Measurements from ENCODE around the gene GRK5. TPM values are rescaled to one million over a fixed set of nuclear protein-coding genes. Genes with fewer than 3 reads are reported as not detected.
A peak's percentile ranks its signal among the peaks of the same experiment; 100 is the strongest.
"Not testable (repeated sequence)": the region's sequence is repeated elsewhere in the genome, so short reads cannot be mapped to it uniquely, and the experiment has no call there.

The GRK5 gene
- total and polyA plus RNA-seq, 4 donors: 73.8 to 112 (median 101) TPM

- no peak overlapping the region for H3K27ac ChIP-seq (ENCODE audit: low read depth in 1 of 2, low read length in 2 of 2)
- intact Hi-C loops (cut with DNase I): no loop called here
- H3K27me3 ChIP-seq (ENCODE audit: control insufficient read depth in 1 of 2, insufficient read depth in 2 of 2, low read length in 1 of 2): no peaks in the 10 kb centered on the region
- H3K9me3 ChIP-seq (ENCODE audit: control insufficient read depth, low read length): no peaks in the 10 kb centered on the region
- H3K4me3 ChIP-seq (ENCODE audit: low read length in 2 of 2): no peak overlapping the region
- DNase-seq: peak in 1 of 2 donors; percentile 49
- ATAC-seq (ENCODE audit: low FRiP score): peak; percentile 24
- no peaks in the 10 kb centered on the region for H3K4me1 ChIP-seq (ENCODE audit: control insufficient read depth in 1 of 2, insufficient read depth in 2 of 2, low read length in 2 of 2)
- no peaks in the 10 kb centered on the region for H3K36me3 ChIP-seq (ENCODE audit: control insufficient read depth in 1 of 2, insufficient read depth in 2 of 2, low read length in 1 of 2)
- WGBS, 2 donors: 95 to 97% methylated on average over 6 of the region's 6 CpGs
These were observed 58.3 kb downstream of the GRK5 start for GRCh38 chr10:119265691-119266090.

GRCh38 chr10:119267384-119267783 lies 60.0 kb downstream of the GRK5 start:
- Histone ChIP-seq H3K27ac (ENCODE audit: low read depth in 1 of 2, low read length in 2 of 2) (no peak overlapping the region), H3K9me3 (ENCODE audit: control insufficient read depth, low read length) (no peaks in the 10 kb centered on the region), H3K27me3 (ENCODE audit: control insufficient read depth in 1 of 2, insufficient read depth in 2 of 2, low read length in 1 of 2) (no peaks in the 10 kb centered on the region), H3K36me3 (ENCODE audit: control insufficient read depth in 1 of 2, insufficient read depth in 2 of 2, low read length in 1 of 2) (no peaks in the 10 kb centered on the region), H3K4me3 (ENCODE audit: low read length in 2 of 2) (no peak overlapping the region), H3K4me1 (ENCODE audit: control insufficient read depth in 1 of 2, insufficient read depth in 2 of 2, low read length in 2 of 2) (no peaks in the 10 kb centered on the region)
- ATAC-seq (ENCODE audit: low FRiP score): no peak
- peak in 1 of 2 donors; percentile 66 for DNase-seq
- 93% methylated on average over 10 of the region's 10 CpGs for WGBS, 2 donors
- intact Hi-C loops (cut with DNase I): no loop called here

- Histone ChIP-seq H3K27me3 (ENCODE audit: control insufficient read depth in 1 of 2, insufficient read depth in 2 of 2, low read length in 1 of 2) (no peaks in the 10 kb centered on the region), H3K4me3 (ENCODE audit: low read length in 2 of 2) (no peak overlapping the region), H3K36me3 (ENCODE audit: control insufficient read depth in 1 of 2, insufficient read depth in 2 of 2, low read length in 1 of 2) (no peaks in the 10 kb centered on the region), H3K27ac (ENCODE audit: low read depth in 1 of 2, low read length in 2 of 2) (no peak overlapping the region), H3K4me1 (ENCODE audit: control insufficient read depth in 1 of 2, insufficient read depth in 2 of 2, low read length in 2 of 2) (no peaks in the 10 kb centered on the region), H3K9me3 (ENCODE audit: control insufficient read depth, low read length) (no peaks in the 10 kb centered on the region)
- DNase-seq: no peak
- WGBS, 2 donors: 94% methylated on average over 7 of the region's 7 CpGs
- ATAC-seq (ENCODE audit: low FRiP score): no peak
- intact Hi-C loops (cut with DNase I): no loop called here
These were observed 61.1 kb downstream of the GRK5 start for GRCh38 chr10:119268428-119268827.

GRCh38 chr10:119268871-119269506 lies 61.6 kb downstream of the GRK5 start:
- ATAC-seq (ENCODE audit: low FRiP score) (no peak), DNase-seq (peak; percentile 30 to 38)
- Histone ChIP-seq H3K27ac (ENCODE audit: low read depth in 1 of 2, low read length in 2 of 2) (no peak overlapping the region), H3K4me1 (ENCODE audit: control insufficient read depth in 1 of 2, insufficient read depth in 2 of 2, low read length in 2 of 2) (no peaks in the 10 kb centered on the region), H3K27me3 (ENCODE audit: control insufficient read depth in 1 of 2, insufficient read depth in 2 of 2, low read length in 1 of 2) (no peaks in the 10 kb centered on the region), H3K9me3 (ENCODE audit: control insufficient read depth, low read length) (no peaks in the 10 kb centered on the region), H3K4me3 (ENCODE audit: low read length in 2 of 2) (no peak overlapping the region), H3K36me3 (ENCODE audit: control insufficient read depth in 1 of 2, insufficient read depth in 2 of 2, low read length in 1 of 2) (no peaks in the 10 kb centered on the region)
- intact Hi-C loops (cut with DNase I): no loop called here
- 83% methylated on average over 11 of the region's 11 CpGs for whole genome bisulfite sequencing, 2 donors

GRCh38 chr10:119269737-119270136 lies 62.4 kb downstream of the GRK5 start:
- no peaks in the 10 kb centered on the region for H3K4me1 ChIP-seq (ENCODE audit: control insufficient read depth in 1 of 2, insufficient read depth in 2 of 2, low read length in 2 of 2)
- WGBS, 2 donors: 75 to 81% methylated on average over 3 of the region's 3 CpGs
- DNase-seq (peak; percentile 22 to 60), ATAC-seq (ENCODE audit: low FRiP score) (no peak)
- H3K27me3 ChIP-seq (ENCODE audit: control insufficient read depth in 1 of 2, insufficient read depth in 2 of 2, low read length in 1 of 2): no peaks in the 10 kb centered on the region
- peak overlapping the region in 1 of 2 donors; percentile 7 for H3K27ac ChIP-seq (ENCODE audit: low read depth in 1 of 2, low read length in 2 of 2)
- H3K36me3 ChIP-seq (ENCODE audit: control insufficient read depth in 1 of 2, insufficient read depth in 2 of 2, low read length in 1 of 2): no peaks in the 10 kb centered on the region
- no peak overlapping the region for H3K4me3 ChIP-seq (ENCODE audit: low read length in 2 of 2)
- intact Hi-C loops (cut with DNase I): no loop called here
- H3K9me3 ChIP-seq (ENCODE audit: control insufficient read depth, low read length): no peaks in the 10 kb centered on the region

- no peaks in the 10 kb centered on the region for H3K27me3 ChIP-seq (ENCODE audit: control insufficient read depth in 1 of 2, insufficient read depth in 2 of 2, low read length in 1 of 2)
- 1 to 2% methylated on average over 18 of the region's 18 CpGs for WGBS, 2 donors
- ATAC-seq (ENCODE audit: low FRiP score) (peak; percentile 83), DNase-seq (peak; percentile 86 to 92)
- H3K36me3 ChIP-seq (ENCODE audit: control insufficient read depth in 1 of 2, insufficient read depth in 2 of 2, low read length in 1 of 2): no peaks in the 10 kb centered on the region
- H3K4me1 ChIP-seq (ENCODE audit: control insufficient read depth in 1 of 2, insufficient read depth in 2 of 2, low read length in 2 of 2): no peaks in the 10 kb centered on the region
- H3K27ac ChIP-seq (ENCODE audit: low read depth in 1 of 2, low read length in 2 of 2): peak overlapping the region; percentile 0 to 73
- H3K4me3 ChIP-seq (ENCODE audit: low read length in 2 of 2): no peak overlapping the region
- intact Hi-C loops (cut with DNase I): no loop called here
- no peaks in the 10 kb centered on the region for H3K9me3 ChIP-seq (ENCODE audit: control insufficient read depth, low read length)
These were observed 63.5 kb downstream of the GRK5 start for GRCh38 chr10:119270762-119271366.

- WGBS, 2 donors: 79 to 80% methylated on average over 7 of the region's 7 CpGs
- H3K4me1 ChIP-seq (ENCODE audit: control insufficient read depth in 1 of 2, insufficient read depth in 2 of 2, low read length in 2 of 2); ATAC-seq (ENCODE audit: low FRiP score); intact Hi-C loops (cut with DNase I); H3K9me3 ChIP-seq (ENCODE audit: control insufficient read depth, low read length); H3K4me3 ChIP-seq (ENCODE audit: low read length in 2 of 2); H3K27me3 ChIP-seq (ENCODE audit: control insufficient read depth in 1 of 2, insufficient read depth in 2 of 2, low read length in 1 of 2); H3K36me3 ChIP-seq (ENCODE audit: control insufficient read depth in 1 of 2, insufficient read depth in 2 of 2, low read length in 1 of 2): not testable (repeated sequence)
- peak overlapping the region in 1 of 2 donors; percentile 46 for H3K27ac ChIP-seq (ENCODE audit: low read depth in 1 of 2, low read length in 2 of 2)
- DNase-seq: peak; percentile 12 to 14
These were observed 65.0 kb downstream of the GRK5 start for GRCh38 chr10:119272338-119272734.

- 17 to 19% methylated on average over 9 of the region's 9 CpGs for WGBS, 2 donors
- DNase-seq (peak; percentile 30 to 41), ATAC-seq (ENCODE audit: low FRiP score) (no peak)
- H3K4me3 ChIP-seq (ENCODE audit: low read length in 2 of 2): no peak overlapping the region
- H3K36me3 ChIP-seq (ENCODE audit: control insufficient read depth in 1 of 2, insufficient read depth in 2 of 2, low read length in 1 of 2): no peaks in the 10 kb centered on the region
- H3K9me3 ChIP-seq (ENCODE audit: control insufficient read depth, low read length): no peaks in the 10 kb centered on the region
- no peaks in the 10 kb centered on the region for H3K27me3 ChIP-seq (ENCODE audit: control insufficient read depth in 1 of 2, insufficient read depth in 2 of 2, low read length in 1 of 2)
- intact Hi-C loops (cut with DNase I): no loop called here
- H3K27ac ChIP-seq (ENCODE audit: low read depth in 1 of 2, low read length in 2 of 2): peak overlapping the region in 1 of 2 donors; percentile 46
- no peaks in the 10 kb centered on the region for H3K4me1 ChIP-seq (ENCODE audit: control insufficient read depth in 1 of 2, insufficient read depth in 2 of 2, low read length in 2 of 2)
These were observed 65.4 kb downstream of the GRK5 start for GRCh38 chr10:119272736-119273135.

- ATAC-seq (ENCODE audit: low FRiP score) (no peak), DNase-seq (peak; percentile 29 to 62)
- Histone ChIP-seq H3K9me3 (ENCODE audit: control insufficient read depth, low read length) (no peaks in the 10 kb centered on the region), H3K4me3 (ENCODE audit: low read length in 2 of 2) (no peak overlapping the region), H3K27ac (ENCODE audit: low read depth in 1 of 2, low read length in 2 of 2) (no peak overlapping the region), H3K36me3 (ENCODE audit: control insufficient read depth in 1 of 2, insufficient read depth in 2 of 2, low read length in 1 of 2) (no peaks in the 10 kb centered on the region), H3K4me1 (ENCODE audit: control insufficient read depth in 1 of 2, insufficient read depth in 2 of 2, low read length in 2 of 2) (no peaks in the 10 kb centered on the region), H3K27me3 (ENCODE audit: control insufficient read depth in 1 of 2, insufficient read depth in 2 of 2, low read length in 1 of 2) (no peaks in the 10 kb centered on the region)
- WGBS, 2 donors: 86 to 88% methylated on average over 8 of the region's 8 CpGs
- intact Hi-C loops (cut with DNase I): no loop called here
These were observed 66.0 kb downstream of the GRK5 start for GRCh38 chr10:119273413-119273812.

Measured in aorta (tissue), 5 donors.